ENCODE results near the gene FOXP1.

GRCh38 chr3:71117572-71118247, 465.8 kb downstream of the FOXP1 start:
- TF ChIP-seq, protein P1, sequence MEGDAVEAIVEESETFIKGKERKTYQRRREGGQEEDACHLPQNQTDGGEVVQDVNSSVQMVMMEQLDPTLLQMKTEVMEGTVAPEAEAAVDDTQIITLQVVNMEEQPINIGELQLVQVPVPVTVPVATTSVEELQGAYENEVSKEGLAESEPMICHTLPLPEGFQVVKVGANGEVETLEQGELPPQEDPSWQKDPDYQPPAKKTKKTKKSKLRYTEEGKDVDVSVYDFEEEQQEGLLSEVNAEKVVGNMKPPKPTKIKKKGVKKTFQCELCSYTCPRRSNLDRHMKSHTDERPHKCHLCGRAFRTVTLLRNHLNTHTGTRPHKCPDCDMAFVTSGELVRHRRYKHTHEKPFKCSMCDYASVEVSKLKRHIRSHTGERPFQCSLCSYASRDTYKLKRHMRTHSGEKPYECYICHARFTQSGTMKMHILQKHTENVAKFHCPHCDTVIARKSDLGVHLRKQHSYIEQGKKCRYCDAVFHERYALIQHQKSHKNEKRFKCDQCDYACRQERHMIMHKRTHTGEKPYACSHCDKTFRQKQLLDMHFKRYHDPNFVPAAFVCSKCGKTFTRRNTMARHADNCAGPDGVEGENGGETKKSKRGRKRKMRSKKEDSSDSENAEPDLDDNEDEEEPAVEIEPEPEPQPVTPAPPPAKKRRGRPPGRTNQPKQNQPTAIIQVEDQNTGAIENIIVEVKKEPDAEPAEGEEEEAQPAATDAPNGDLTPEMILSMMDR (IDR thresholded peaks at IDR 0.05): no peak
- TF ChIP-seq, protein P2, sequence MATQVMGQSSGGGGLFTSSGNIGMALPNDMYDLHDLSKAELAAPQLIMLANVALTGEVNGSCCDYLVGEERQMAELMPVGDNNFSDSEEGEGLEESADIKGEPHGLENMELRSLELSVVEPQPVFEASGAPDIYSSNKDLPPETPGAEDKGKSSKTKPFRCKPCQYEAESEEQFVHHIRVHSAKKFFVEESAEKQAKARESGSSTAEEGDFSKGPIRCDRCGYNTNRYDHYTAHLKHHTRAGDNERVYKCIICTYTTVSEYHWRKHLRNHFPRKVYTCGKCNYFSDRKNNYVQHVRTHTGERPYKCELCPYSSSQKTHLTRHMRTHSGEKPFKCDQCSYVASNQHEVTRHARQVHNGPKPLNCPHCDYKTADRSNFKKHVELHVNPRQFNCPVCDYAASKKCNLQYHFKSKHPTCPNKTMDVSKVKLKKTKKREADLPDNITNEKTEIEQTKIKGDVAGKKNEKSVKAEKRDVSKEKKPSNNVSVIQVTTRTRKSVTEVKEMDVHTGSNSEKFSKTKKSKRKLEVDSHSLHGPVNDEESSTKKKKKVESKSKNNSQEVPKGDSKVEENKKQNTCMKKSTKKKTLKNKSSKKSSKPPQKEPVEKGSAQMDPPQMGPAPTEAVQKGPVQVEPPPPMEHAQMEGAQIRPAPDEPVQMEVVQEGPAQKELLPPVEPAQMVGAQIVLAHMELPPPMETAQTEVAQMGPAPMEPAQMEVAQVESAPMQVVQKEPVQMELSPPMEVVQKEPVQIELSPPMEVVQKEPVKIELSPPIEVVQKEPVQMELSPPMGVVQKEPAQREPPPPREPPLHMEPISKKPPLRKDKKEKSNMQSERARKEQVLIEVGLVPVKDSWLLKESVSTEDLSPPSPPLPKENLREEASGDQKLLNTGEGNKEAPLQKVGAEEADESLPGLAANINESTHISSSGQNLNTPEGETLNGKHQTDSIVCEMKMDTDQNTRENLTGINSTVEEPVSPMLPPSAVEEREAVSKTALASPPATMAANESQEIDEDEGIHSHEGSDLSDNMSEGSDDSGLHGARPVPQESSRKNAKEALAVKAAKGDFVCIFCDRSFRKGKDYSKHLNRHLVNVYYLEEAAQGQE (IDR thresholded peaks at IDR 0.05; ENCODE audit: insufficient read depth in 1 of 2, low read depth in 2 of 2, low read length in 1 of 2): no peak

All from Panc1 (cell line).